HL-60 (cell line): ENCODE results near the gene RAB10.

Experiments
- CTCF ChIP-seq: IDR thresholded peaks from one replicate; pipeline ENCODE4 v1.5.1; 2011; ENCODE audit warnings: low read length, control low read depth, inconsistent platforms; ENCODE audit not compliant: insufficient read depth
- GABPA ChIP-seq: IDR thresholded peaks from 2 replicates; pipeline ENCODE4 v1.6.1; 2012; ENCODE audit warnings: low read depth
- POLR2AphosphoS5 ChIP-seq: IDR thresholded peaks from 2 replicates; pipeline ENCODE4 v1.6.1; 2012; ENCODE audit warnings: low read depth
- REST ChIP-seq: IDR thresholded peaks from 2 replicates; pipeline ENCODE4 v1.6.1; 2012; ENCODE audit warnings: low read depth; ENCODE audit not compliant: insufficient replicate concordance
- SPI1 ChIP-seq: IDR thresholded peaks from 2 replicates; pipeline ENCODE4 v1.6.1; 2012; ENCODE audit warnings: low read depth, mild to moderate bottlenecking, borderline replicate concordance

- TF ChIP-seq CTCF = no peak
- no peak for TF ChIP-seq POLR2AphosphoS5
- TF ChIP-seq SPI1 = no peak
- TF ChIP-seq REST = no peak
- TF ChIP-seq GABPA = no peak
Observed at GRCh38 chr2:26175466-26176278, 141.8 kb downstream of the RAB10 start.
